GM23248 (cell line): Measurements from ENCODE around the gene PCDHGB2. TPM values are rescaled to one million over a fixed set of nuclear protein-coding genes. Genes with fewer than 3 reads are reported as not detected.

Source experiments
- DNase-seq: peaks from one replicate; pipeline ENCODE4 v3.0.0-alpha.2; 2015
- H2AFZ ChIP-seq: fragments of 200-600 bp; sonication (generic); 2 replicates; pipeline ENCODE4 v1.6.1; 2016; ENCODE audit warnings: antibody characterized with exemption
- H3F3A ChIP-seq: fragments of 200-600 bp; sonication (generic); 2 replicates; pipeline ENCODE4 v1.6.1; 2016; ENCODE audit warnings: mild to moderate bottlenecking, antibody characterized with exemption, mixed run types; ENCODE audit not compliant: insufficient read depth
- H3K27ac ChIP-seq: fragments of 200-600 bp; sonication (generic); 2 replicates; pipeline ENCODE4 v1.5.1; 2016; ENCODE audit warnings: mild to moderate bottlenecking
- H3K27me3 ChIP-seq: fragments of 200-600 bp; sonication (generic); replicated peaks from 2 replicates; pipeline ENCODE4 v1.6.1; 2016; ENCODE audit warnings: mild to moderate bottlenecking; ENCODE audit not compliant: insufficient read depth
- H3K36me3 ChIP-seq: fragments of 200-600 bp; sonication (generic); 2 replicates; pipeline ENCODE4 v1.6.1; 2016; ENCODE audit warnings: low read depth, mild to moderate bottlenecking
- H3K4me1 ChIP-seq: fragments of 200-600 bp; sonication (generic); 2 replicates; pipeline ENCODE4 v1.6.1; 2016; ENCODE audit warnings: mild to moderate bottlenecking; ENCODE audit not compliant: insufficient read depth
- H3K4me2 ChIP-seq: fragments of 200-600 bp; sonication (generic); one replicate; pipeline ENCODE4 v1.6.1; 2016; ENCODE audit warnings: mild to moderate bottlenecking; ENCODE audit not compliant: unreplicated experiment
- H3K4me3 ChIP-seq: fragments of 200-600 bp; sonication (generic); 2 replicates; pipeline ENCODE4 v1.5.1; 2016; ENCODE audit warnings: mild to moderate bottlenecking
- H3K79me2 ChIP-seq: fragments of 200-600 bp; sonication (generic); 2 replicates; pipeline ENCODE4 v1.6.1; 2016; ENCODE audit warnings: mild to moderate bottlenecking; ENCODE audit not compliant: insufficient read depth
- H3K9ac ChIP-seq: fragments of 200-600 bp; sonication (generic); 2 replicates; pipeline ENCODE4 v1.6.1; 2016; ENCODE audit warnings: mild to moderate bottlenecking
- H3K9me2 ChIP-seq: fragments of 200-600 bp; sonication (generic); 2 replicates; pipeline ENCODE4 v1.6.1; 2016; ENCODE audit warnings: mixed run types, mild to moderate bottlenecking, moderate library complexity; ENCODE audit not compliant: insufficient read depth
- H3K9me3 ChIP-seq: fragments of 200-600 bp; sonication (generic); one replicate; pipeline ENCODE4 v1.6.1; 2017; ENCODE audit warnings: low read depth
- H4K20me1 ChIP-seq: fragments of 200-600 bp; sonication (generic); 2 replicates; pipeline ENCODE4 v1.6.0; 2016; ENCODE audit not compliant: insufficient read depth
- EZH2 ChIP-seq: fragments of 200-600 bp; sonication (generic); IDR thresholded peaks from 2 replicates; pipeline ENCODE4 v1.6.1; 2018; ENCODE audit warnings: antibody characterized with exemption, mild to moderate bottlenecking; ENCODE audit not compliant: insufficient read depth, poor library complexity, severe bottlenecking
- EZH2phosphoT487 ChIP-seq: fragments of 200-600 bp; sonication (generic); IDR thresholded peaks from 2 replicates; pipeline ENCODE4 v1.6.1; 2018; ENCODE audit warnings: antibody characterized with exemption, moderate library complexity, mild to moderate bottlenecking, low read depth; ENCODE audit not compliant: insufficient read depth
- WGBS, 2 experiments: methylation state at CpG; one replicate each; pipeline ENCODE4 v1.1.6; 2015 to 2017; ENCODE audit warnings: low lambda C conversion rate in 2 of 2, low coverage in 1 of 2; ENCODE audit errors: missing lambda C conversion rate in 2 of 2; 5-methylcytosine and 5-hydroxymethylcytosine counted together
- in situ Hi-C: fragments of 300-500 bp; cut with MboI; formaldehyde crosslinking; loops from 2 replicates; pipeline ENCODE4 v1.15.0; 2020
- polyA plus RNA-seq: library from polyadenylated mRNA; unstranded; fragments of >200 nt; fragmentation: Nextera tagmentation; extraction: Ambion mirVana; gene quantifications from 2 replicates; pipeline ENCODE4 v1.2.1, GENCODE V29; 2016
- total RNA-seq: library from RNA; depleted of rRNA; stranded (reverse); fragments of >200 nt; shearing (Covaris generic); gene quantifications from 2 replicates; pipeline ENCODE4 v1.2.3, GENCODE V29; 2014

The PCDHGB2 gene
- total and polyA plus RNA-seq, 2 experiments from 2014 or later: 0.76 to 2.2 TPM

DNA sequence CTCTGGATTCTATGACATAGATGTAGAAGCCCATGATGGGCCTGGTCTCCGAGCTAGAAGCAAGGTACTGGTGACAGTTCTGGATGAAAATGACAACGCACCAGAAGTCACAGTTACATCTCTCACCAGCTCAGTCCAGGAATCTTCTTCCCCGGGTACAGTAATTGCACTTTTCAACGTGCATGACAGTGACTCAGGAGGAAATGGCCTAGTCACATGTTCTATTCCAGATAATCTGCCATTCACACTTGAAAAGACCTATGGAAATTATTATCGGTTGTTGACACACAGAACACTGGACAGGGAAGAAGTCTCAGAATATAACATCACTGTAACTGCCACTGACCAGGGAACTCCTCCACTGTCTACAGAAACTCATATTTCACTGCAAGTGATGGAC is 3.7 kb upstream of the PCDHGB2 start:
- Histone ChIP-seq H2AFZ (no peak overlapping the region), H3K79me2 (peaks cover 6% of the 10 kb centered on the region; the same call in 1 of the 2 replicates), H3K36me3 (no peaks in the 10 kb centered on the region), H3K4me3 (peak overlapping the region; percentile 77; the same call in 1 of the 2 replicates), H3F3A (no peaks in the 10 kb centered on the region), H3K27me3 (no peaks in the 10 kb centered on the region), H3K4me1 (no peaks in the 10 kb centered on the region), H4K20me1 (no peaks in the 10 kb centered on the region), H3K4me2 (no peak overlapping the region), H3K9me2 (no peaks in the 10 kb centered on the region), H3K27ac (no peak overlapping the region), H3K9ac (no peak overlapping the region), H3K9me3 (peaks cover 3% of the 10 kb centered on the region)
- 49% methylated on average over 5 of the region's 5 CpGs for WGBS, 2 experiments
- in situ Hi-C loops: no loop called here
- no peak for DNase-seq
- TF ChIP-seq EZH2phosphoT487: no peak
- no peak for TF ChIP-seq EZH2

DNA sequence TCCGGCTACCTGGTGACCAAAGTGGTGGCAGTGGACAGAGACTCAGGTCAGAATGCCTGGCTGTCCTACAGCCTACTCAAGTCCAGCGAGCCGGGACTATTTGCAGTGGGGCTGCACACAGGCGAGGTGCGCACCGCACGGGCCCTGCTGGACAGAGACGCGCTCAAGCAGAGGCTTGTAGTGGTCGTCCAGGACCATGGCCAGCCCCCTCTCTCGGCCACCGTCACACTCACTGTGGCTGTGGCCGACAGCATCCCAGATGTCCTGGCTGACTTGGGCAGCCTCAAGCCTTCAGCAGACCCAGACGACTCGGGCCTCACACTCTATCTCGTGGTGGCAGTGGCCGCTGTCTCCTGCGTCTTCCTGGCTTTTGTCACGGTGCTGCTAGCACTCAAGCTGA is 2.8 kb upstream of the PCDHGB2 start:
- Histone ChIP-seq H3K9ac (no peak overlapping the region), H3K27ac (no peak overlapping the region), H3K4me1 (no peaks in the 10 kb centered on the region), H3K4me2 (no peak overlapping the region), H3F3A (no peaks in the 10 kb centered on the region), H3K9me2 (no peaks in the 10 kb centered on the region), H3K36me3 (no peaks in the 10 kb centered on the region), H3K9me3 (peaks cover 3% of the 10 kb centered on the region), H4K20me1 (no peaks in the 10 kb centered on the region), H3K27me3 (no peaks in the 10 kb centered on the region), H2AFZ (no peak overlapping the region), H3K79me2 (peaks cover 6% of the 10 kb centered on the region; the same call in 1 of the 2 replicates), H3K4me3 (no peak overlapping the region)
- DNase-seq: no peak
- 43 to 48% methylated on average over 13 to 19 of the region's 19 CpGs for WGBS, 2 experiments
- TF ChIP-seq EZH2phosphoT487 (no peak), EZH2 (no peak)
- in situ Hi-C loops: no loop called here

DNA sequence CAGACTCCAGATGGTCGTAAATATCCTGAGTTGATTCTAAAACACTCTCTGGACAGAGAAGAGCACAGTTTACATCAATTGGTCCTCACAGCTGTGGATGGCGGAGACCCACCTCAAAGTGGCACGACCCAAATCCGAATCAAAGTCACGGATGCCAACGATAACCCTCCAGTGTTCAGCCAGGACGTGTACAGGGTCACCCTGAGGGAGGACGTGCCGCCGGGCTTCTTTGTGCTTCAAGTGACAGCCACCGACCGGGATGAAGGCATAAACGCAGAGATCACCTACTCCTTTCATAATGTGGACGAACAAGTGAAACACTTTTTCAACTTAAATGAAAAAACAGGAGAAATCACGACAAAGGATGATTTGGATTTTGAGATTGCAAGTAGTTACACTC is 891 bp downstream of the PCDHGB2 start:
- Histone ChIP-seq H3F3A (no peaks in the 10 kb centered on the region), H3K4me2 (no peak overlapping the region), H3K4me1 (no peaks in the 10 kb centered on the region), H3K27me3 (no peaks in the 10 kb centered on the region), H3K4me3 (0 out of 2 replicates have a peak overlapping the region, but pooled peaks have one; percentile 40), H3K27ac (no peak overlapping the region), H3K9me3 (peaks cover 7% of the 10 kb centered on the region), H2AFZ (no peak overlapping the region), H3K9me2 (no peaks in the 10 kb centered on the region), H4K20me1 (no peaks in the 10 kb centered on the region), H3K36me3 (no peaks in the 10 kb centered on the region; the same call in 1 of the 2 replicates), H3K79me2 (peaks cover 6% of the 10 kb centered on the region; the same call in 1 of the 2 replicates), H3K9ac (no peak overlapping the region)
- 47% methylated on average over 15 of the region's 15 CpGs for WGBS, 2 experiments
- TF ChIP-seq EZH2phosphoT487: no peak
- TF ChIP-seq EZH2: no peak
- in situ Hi-C loops: no loop called here
- no peak for DNase-seq

DNA sequence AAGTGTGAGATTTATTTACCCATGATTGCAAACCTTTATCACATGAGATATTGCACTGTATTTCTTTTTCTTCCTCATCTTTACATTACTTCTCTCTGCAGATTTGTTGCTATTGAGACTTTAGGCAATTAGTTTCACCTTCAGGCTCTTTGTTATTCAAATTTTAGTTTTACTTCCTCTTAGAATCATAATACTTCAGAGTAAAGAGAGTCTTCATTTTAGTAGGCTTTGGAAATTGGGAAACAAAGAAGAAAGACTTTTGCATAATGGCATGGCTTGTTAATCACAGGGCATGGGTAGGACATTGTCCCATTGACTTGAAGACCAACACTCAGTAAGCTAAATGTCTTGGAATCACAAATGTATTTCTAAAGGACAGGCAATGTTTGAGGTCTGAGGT is 2.9 kb downstream of the PCDHGB2 start:
- H3K9me3 ChIP-seq: peaks cover 7% of the 10 kb centered on the region
- H3K4me3 ChIP-seq: no peak overlapping the region
- no peaks in the 10 kb centered on the region for H3F3A ChIP-seq
- no peak overlapping the region for H3K4me2 ChIP-seq
- DNase-seq: no peak
- no peaks in the 10 kb centered on the region; the same call in 1 of the 2 replicates for H3K36me3 ChIP-seq
- in situ Hi-C loops: no loop called here
- no peaks in the 10 kb centered on the region for H4K20me1 ChIP-seq
- no peaks in the 10 kb centered on the region for H3K27me3 ChIP-seq
- H3K9ac ChIP-seq: no peak overlapping the region
- TF ChIP-seq EZH2: no peak
- TF ChIP-seq EZH2phosphoT487: no peak
- no peak overlapping the region for H3K27ac ChIP-seq
- H3K4me1 ChIP-seq: no peaks in the 10 kb centered on the region
- H3K79me2 ChIP-seq: peaks cover 6% of the 10 kb centered on the region; the same call in 1 of the 2 replicates
- no peak overlapping the region for H2AFZ ChIP-seq
- no peaks in the 10 kb centered on the region for H3K9me2 ChIP-seq
